ENCODE results near the gene DOCK1. TPM values are rescaled to one million over a fixed set of nuclear protein-coding genes. Genes with fewer than 3 reads are reported as not detected.
"Not testable (repeated sequence)": the region's sequence is repeated elsewhere in the genome, so short reads cannot be mapped to it uniquely, and the experiment has no call there.

DOCK1 gene
- total RNA-seq, 4 donors from 2014 or later: 60.6 to 136 (median 92.7) TPM

DNA sequence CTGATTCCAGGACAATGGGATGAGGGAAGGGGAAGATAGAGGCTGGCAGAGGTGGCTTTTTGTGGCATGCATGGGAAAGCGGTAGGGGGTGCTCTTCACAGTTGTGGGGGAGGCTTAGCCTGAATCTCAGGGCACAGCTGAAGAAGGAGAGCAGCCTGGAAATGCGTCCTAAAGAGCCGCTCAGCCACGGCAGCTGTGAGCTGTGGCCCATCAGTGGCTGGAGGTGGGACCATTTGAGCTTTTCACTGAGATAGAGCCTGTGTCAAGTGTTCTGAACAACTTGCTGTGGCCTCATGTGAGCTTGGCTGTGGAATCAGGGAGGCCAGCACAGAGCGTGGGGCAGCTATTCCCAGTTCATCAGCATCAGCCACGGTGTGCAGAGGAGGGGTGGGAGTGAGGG is 391.5 kb downstream of the DOCK1 start:
- DNase-seq (ENCODE audit: low spot score in 2 of 2): no peak

GRCh38 chr10:127298381-127298780 is 393.2 kb downstream of the DOCK1 start:
- no peak for TF ChIP-seq EP300 (IDR thresholded peaks at IDR 0.05)
- no peak for TF ChIP-seq POLR2AphosphoS5 (IDR thresholded peaks at IDR 0.05)
- no peak for TF ChIP-seq POLR2A (IDR thresholded peaks at IDR 0.05)
- TF ChIP-seq, protein P1, sequence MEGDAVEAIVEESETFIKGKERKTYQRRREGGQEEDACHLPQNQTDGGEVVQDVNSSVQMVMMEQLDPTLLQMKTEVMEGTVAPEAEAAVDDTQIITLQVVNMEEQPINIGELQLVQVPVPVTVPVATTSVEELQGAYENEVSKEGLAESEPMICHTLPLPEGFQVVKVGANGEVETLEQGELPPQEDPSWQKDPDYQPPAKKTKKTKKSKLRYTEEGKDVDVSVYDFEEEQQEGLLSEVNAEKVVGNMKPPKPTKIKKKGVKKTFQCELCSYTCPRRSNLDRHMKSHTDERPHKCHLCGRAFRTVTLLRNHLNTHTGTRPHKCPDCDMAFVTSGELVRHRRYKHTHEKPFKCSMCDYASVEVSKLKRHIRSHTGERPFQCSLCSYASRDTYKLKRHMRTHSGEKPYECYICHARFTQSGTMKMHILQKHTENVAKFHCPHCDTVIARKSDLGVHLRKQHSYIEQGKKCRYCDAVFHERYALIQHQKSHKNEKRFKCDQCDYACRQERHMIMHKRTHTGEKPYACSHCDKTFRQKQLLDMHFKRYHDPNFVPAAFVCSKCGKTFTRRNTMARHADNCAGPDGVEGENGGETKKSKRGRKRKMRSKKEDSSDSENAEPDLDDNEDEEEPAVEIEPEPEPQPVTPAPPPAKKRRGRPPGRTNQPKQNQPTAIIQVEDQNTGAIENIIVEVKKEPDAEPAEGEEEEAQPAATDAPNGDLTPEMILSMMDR (IDR thresholded peaks at IDR 0.05): no peak
- no peak overlapping the region for H3K4me3 ChIP-seq
- WGBS: 68% methylated on average over 4 of the region's 4 CpGs
- H3K9me3 ChIP-seq: no peaks in the 10 kb centered on the region
- H3K27me3 ChIP-seq: no peaks in the 10 kb centered on the region
- DNase-seq (ENCODE audit: low spot score in 2 of 2): no peak
- no peaks in the 10 kb centered on the region for H3K4me1 ChIP-seq
- no peak overlapping the region for H3K27ac ChIP-seq
- H3K36me3 ChIP-seq: no peaks in the 10 kb centered on the region

More for the DNA sequence above, 391.5 kb downstream of the DOCK1 start:
- no peak for TF ChIP-seq POLR2AphosphoS5 (IDR thresholded peaks at IDR 0.05)
- TF ChIP-seq EP300 (IDR thresholded peaks at IDR 0.05): no peak
- TF ChIP-seq POLR2A (IDR thresholded peaks at IDR 0.05): no peak
- TF ChIP-seq, protein P1 (IDR thresholded peaks at IDR 0.05): no peak
- 90% methylated on average over 6 of the region's 6 CpGs for WGBS
- H3K4me1 ChIP-seq: no peaks in the 10 kb centered on the region
- no peak overlapping the region for H3K4me3 ChIP-seq
- H3K27me3 ChIP-seq: no peaks in the 10 kb centered on the region
- H3K9me3 ChIP-seq: no peaks in the 10 kb centered on the region
- H3K36me3 ChIP-seq: no peaks in the 10 kb centered on the region
- no peak overlapping the region for H3K27ac ChIP-seq

DNA sequence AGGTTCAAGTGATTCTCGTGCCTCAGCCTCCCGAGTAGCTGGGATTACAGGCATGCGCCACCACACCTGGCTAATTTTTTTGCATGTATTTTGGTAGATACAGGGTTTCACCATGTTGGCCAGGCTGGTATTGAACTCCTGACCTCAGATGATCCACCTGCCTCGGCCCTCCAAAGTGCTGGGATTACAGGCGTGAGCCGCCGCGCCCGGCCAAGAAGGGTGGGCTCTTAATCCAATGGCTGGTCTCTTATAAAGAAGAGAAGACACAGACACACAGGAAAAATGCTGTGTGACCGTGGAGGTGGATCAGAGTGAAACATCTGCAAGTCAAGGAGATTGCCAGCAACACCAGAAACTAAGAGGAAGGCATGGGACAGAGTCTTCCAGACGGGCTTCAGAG is 394.0 kb downstream of the DOCK1 start:
- not testable (repeated sequence) for H3K27me3 ChIP-seq; H3K36me3 ChIP-seq; DNase-seq (ENCODE audit: low spot score in 2 of 2); H3K9me3 ChIP-seq; H3K27ac ChIP-seq; H3K4me1 ChIP-seq; H3K4me3 ChIP-seq
- WGBS: 97% methylated on average over 11 of the region's 11 CpGs

DNA sequence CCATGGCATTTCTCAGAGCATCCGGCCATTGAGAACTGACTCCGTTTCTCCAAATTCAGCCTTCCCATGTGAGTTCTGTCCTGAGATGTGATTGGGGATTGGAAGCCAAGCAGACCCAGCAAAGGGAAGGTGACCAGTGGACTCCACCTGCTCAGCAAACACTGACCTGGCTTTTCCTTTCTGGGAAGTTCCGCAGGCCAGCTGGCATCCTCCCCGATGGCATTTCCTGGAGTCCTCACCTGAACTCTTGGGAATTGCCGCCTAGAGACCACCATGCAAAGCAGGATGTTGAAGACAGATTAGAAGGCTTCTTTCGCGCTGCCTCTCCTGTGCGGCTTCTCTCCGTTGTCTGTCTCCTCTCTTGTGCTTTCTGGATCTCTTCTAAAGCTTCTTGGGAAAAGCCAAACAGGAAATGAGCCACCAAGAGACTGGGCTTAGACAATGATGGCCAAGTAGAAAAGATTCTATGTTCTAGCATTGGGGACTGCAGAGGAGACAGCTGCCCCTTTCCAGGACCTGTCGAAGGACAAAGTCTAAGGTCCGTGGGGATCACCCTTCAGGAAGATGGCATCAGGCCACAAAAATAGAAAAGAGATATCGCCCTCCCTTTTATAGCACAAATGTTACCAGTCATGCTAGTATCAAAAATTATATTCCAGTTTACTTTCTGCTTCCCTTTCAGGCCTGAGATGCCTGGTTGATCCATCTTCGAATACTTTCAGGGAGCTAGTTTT is 394.9 kb downstream of the DOCK1 start:
- Histone ChIP-seq H3K27me3 (no peaks in the 10 kb centered on the region), H3K4me3 (no peak overlapping the region), H3K27ac (no peak overlapping the region), H3K4me1 (no peaks in the 10 kb centered on the region), H3K9me3 (no peaks in the 10 kb centered on the region), H3K36me3 (no peaks in the 10 kb centered on the region)
- WGBS: 95% methylated on average over 13 of the region's 13 CpGs
- TF ChIP-seq, protein P1 (IDR thresholded peaks at IDR 0.05): no peak
- no peak for TF ChIP-seq POLR2A (IDR thresholded peaks at IDR 0.05)
- TF ChIP-seq POLR2AphosphoS5 (IDR thresholded peaks at IDR 0.05): no peak
- no peak for TF ChIP-seq EP300 (IDR thresholded peaks at IDR 0.05)
- DNase-seq (ENCODE audit: low spot score in 2 of 2): no peak

- H3K4me3 ChIP-seq: no peak overlapping the region
- no peak overlapping the region for H3K27ac ChIP-seq
- H3K4me1 ChIP-seq: no peaks in the 10 kb centered on the region
- no peaks in the 10 kb centered on the region for H3K9me3 ChIP-seq
- no peaks in the 10 kb centered on the region for H3K36me3 ChIP-seq
- TF ChIP-seq POLR2A (IDR thresholded peaks at IDR 0.05): no peak
- DNase-seq (ENCODE audit: low spot score in 2 of 2): no peak
- H3K27me3 ChIP-seq: no peaks in the 10 kb centered on the region
- 92% methylated on average over 11 of the region's 11 CpGs for WGBS
Observed at GRCh38 chr10:127300868-127301321, 395.7 kb downstream of the DOCK1 start.

DNA sequence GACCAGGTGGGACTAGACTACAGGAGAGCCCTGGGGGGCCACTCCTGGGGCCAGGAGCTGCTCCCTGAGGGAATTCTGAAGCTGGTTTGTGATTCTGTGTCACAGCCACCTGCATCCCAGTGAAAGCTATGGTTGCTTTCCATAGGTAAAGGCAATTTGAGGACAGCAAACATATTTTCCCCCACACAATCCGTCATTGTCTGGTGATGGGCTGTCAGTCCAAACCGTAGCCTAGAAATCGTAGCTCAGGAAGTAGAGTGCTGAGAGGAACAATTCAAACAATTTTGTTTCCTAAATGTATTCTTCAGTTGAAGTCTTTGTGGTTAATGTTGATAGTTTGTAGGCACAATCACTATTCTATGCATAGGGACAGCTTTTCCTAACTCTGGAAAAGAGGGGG is 397.1 kb downstream of the DOCK1 start:
- no peak overlapping the region for H3K4me3 ChIP-seq
- H3K9me3 ChIP-seq: no peaks in the 10 kb centered on the region
- DNase-seq (ENCODE audit: low spot score in 2 of 2): no peak
- H3K36me3 ChIP-seq: no peaks in the 10 kb centered on the region
- TF ChIP-seq POLR2A (IDR thresholded peaks at IDR 0.05): no peak
- H3K27me3 ChIP-seq: no peaks in the 10 kb centered on the region
- H3K4me1 ChIP-seq: no peaks in the 10 kb centered on the region
- no peak overlapping the region for H3K27ac ChIP-seq
- WGBS: 54% methylated on average over 3 of the region's 3 CpGs

GRCh38 chr10:127303105-127303504 is 397.9 kb downstream of the DOCK1 start:
- 59% methylated on average over 2 of the region's 2 CpGs for WGBS
- no peaks in the 10 kb centered on the region for H3K9me3 ChIP-seq
- H3K36me3 ChIP-seq: no peaks in the 10 kb centered on the region
- no peak for TF ChIP-seq POLR2AphosphoS5 (IDR thresholded peaks at IDR 0.05)
- H3K4me1 ChIP-seq: no peaks in the 10 kb centered on the region
- no peaks in the 10 kb centered on the region for H3K27me3 ChIP-seq
- no peak for DNase-seq (ENCODE audit: low spot score in 2 of 2)
- no peak overlapping the region for H3K4me3 ChIP-seq
- no peak overlapping the region for H3K27ac ChIP-seq
